ENCODE results near the gene KLK11.

KLK11 gene

GRCh38 chr19:51030631-51031030 is 4.2 kb upstream of the KLK11 start:
- peak; percentile 28 for DNase-seq (ENCODE audit: low spot score)
- no peak for TF ChIP-seq CTCF (IDR thresholded peaks at IDR 0.05)
- no peak overlapping the region for H3K4me3 ChIP-seq
- no peak overlapping the region for H3K27ac ChIP-seq

GRCh38 chr19:51029718-51030117 is 3.3 kb upstream of the KLK11 start:
- DNase-seq (ENCODE audit: low spot score) = peak; percentile 3
- no peak overlapping the region for H3K4me3 ChIP-seq
- no peak for TF ChIP-seq CTCF (IDR thresholded peaks at IDR 0.05)
- no peak overlapping the region for H3K27ac ChIP-seq

GRCh38 chr19:51027873-51028272 is 1.5 kb upstream of the KLK11 start:
- no peak for DNase-seq (ENCODE audit: low spot score)
- H3K27ac ChIP-seq = no peak overlapping the region
- TF ChIP-seq CTCF (IDR thresholded peaks at IDR 0.05) = no peak
- H3K4me3 ChIP-seq = no peak overlapping the region

- Histone ChIP-seq H3K27ac (no peak overlapping the region), H3K4me3 (no peak overlapping the region)
- peak; percentile 55 for DNase-seq (ENCODE audit: low spot score)
- no peak for TF ChIP-seq CTCF (IDR thresholded peaks at IDR 0.05)
These were observed 850 bp upstream of the KLK11 start for GRCh38 chr19:51027126-51027806.

- no peak for DNase-seq (ENCODE audit: low spot score)
- Histone ChIP-seq H3K4me3 (no peak overlapping the region), H3K27ac (no peak overlapping the region)
- TF ChIP-seq CTCF (IDR thresholded peaks at IDR 0.05) = no peak
These were observed 435 bp downstream of the KLK11 start for GRCh38 chr19:51025809-51026553.

- Histone ChIP-seq H3K27ac (no peak overlapping the region), H3K4me3 (no peak overlapping the region)
- TF ChIP-seq CTCF (IDR thresholded peaks at IDR 0.05) = no peak
- peak; percentile 31 for DNase-seq (ENCODE audit: low spot score)
These were observed 1.0 kb downstream of the KLK11 start for GRCh38 chr19:51025401-51025800.

- no peak for TF ChIP-seq CTCF (IDR thresholded peaks at IDR 0.05)
- Histone ChIP-seq H3K27ac (no peak overlapping the region), H3K4me3 (no peak overlapping the region)
- no peak for DNase-seq (ENCODE audit: low spot score)
These were observed 1.5 kb downstream of the KLK11 start for GRCh38 chr19:51024924-51025323.

All from coronary artery (tissue), 2 donors.